ENCODE results near the gene CACNA1A.

Gene CACNA1A

GRCh38 chr19:13330285-13330684 lies 176.0 kb downstream of the CACNA1A start:
- no peak for TF ChIP-seq CTCF (IDR thresholded peaks at IDR 0.05; ENCODE audit: extremely low read depth, missing control alignments)
- DNase-seq (ENCODE audit: low spot score), result no peak

GRCh38 chr19:13329766-13330165 lies 176.5 kb downstream of the CACNA1A start:
- no peak for TF ChIP-seq CTCF (IDR thresholded peaks at IDR 0.05; ENCODE audit: extremely low read depth, missing control alignments)
- no peak for DNase-seq (ENCODE audit: low spot score)

DNA sequence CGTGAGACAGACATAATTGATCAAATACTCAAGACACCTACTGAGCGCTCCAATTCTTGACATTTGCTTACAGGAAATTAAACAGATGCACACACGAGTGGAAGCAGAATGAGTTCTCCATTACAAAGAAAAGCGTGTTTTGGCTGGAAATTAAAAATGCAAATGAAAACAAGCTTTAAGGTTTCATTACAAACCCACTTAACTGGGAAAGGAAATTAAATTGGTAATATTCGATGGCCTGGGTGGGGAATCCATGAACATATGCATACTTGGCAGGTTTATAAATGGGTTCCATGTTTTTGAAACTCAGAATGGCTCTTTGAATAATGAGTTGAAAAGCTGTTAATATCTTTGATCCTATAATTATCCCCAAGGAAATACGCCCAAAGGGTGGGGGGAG lies 178.0 kb downstream of the CACNA1A start:
- no peak for TF ChIP-seq CTCF (IDR thresholded peaks at IDR 0.05; ENCODE audit: extremely low read depth, missing control alignments)
- DNase-seq (ENCODE audit: low spot score), result no peak

GRCh38 chr19:13319526-13319925 lies 186.8 kb downstream of the CACNA1A start:
- no peak for TF ChIP-seq CTCF (IDR thresholded peaks at IDR 0.05; ENCODE audit: extremely low read depth, missing control alignments)
- no peak for DNase-seq (ENCODE audit: low spot score)

DNA sequence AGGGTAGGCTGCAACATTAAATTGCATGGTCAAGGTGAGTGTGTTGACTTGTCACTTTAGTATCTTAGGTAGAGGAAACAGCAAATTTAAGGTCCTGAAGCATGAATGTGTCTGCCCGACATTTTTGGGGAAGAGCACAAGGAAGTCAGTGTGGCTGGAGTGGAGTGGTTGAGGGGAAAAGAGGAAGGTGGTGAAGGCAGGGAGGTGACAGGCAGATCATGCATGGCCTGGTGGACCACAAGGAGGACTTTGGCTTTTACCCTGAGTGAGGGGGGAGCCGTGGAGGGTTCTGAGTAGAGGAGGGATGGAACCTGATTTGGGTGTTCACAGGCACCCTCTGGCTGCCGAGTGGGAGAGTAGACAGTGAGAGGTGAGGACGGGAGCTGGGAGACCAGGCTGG lies 188.1 kb downstream of the CACNA1A start:
- no peak for TF ChIP-seq CTCF (IDR thresholded peaks at IDR 0.05; ENCODE audit: extremely low read depth, missing control alignments)
- no peak for DNase-seq (ENCODE audit: low spot score)

DNA sequence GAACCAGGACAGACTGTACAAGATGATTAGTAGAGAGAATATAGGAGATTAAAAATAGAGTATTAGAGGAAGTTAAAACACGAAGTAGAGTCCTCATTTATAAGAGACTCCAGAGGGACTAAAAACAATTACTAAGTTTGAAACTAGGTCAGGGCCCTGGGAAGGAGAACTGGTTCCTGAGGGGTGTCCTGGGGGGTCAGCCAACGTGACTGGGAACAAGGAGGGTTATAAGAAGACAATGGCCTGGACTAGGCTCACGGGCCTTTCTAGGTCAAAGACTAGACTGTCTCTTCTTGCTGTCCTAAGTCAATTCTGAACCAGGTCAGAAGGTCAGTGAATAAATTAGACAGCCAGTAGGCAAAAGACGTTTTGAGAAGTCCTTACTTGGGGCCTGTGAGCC lies 190.8 kb downstream of the CACNA1A start:
- TF ChIP-seq CTCF (IDR thresholded peaks at IDR 0.05; ENCODE audit: extremely low read depth, missing control alignments), result no peak
- no peak for DNase-seq (ENCODE audit: low spot score)

GRCh38 chr19:13314761-13315160 lies 191.5 kb downstream of the CACNA1A start:
- no peak for DNase-seq (ENCODE audit: low spot score)
- TF ChIP-seq CTCF (IDR thresholded peaks at IDR 0.05; ENCODE audit: extremely low read depth, missing control alignments), result no peak

All from GM20000 (cell line).